Measurements from ENCODE around the gene ABCD3.

GRCh38 chr1:94401206-94401605 lies 17.0 kb upstream of the ABCD3 start:
- TF ChIP-seq CTCF (conservative IDR thresholded peaks at IDR 0.05; ENCODE audit: low read depth, low read length) (no peak), USF2 (IDR thresholded peaks at IDR 0.05; ENCODE audit: low read depth, low read length) (no peak), MAZ (IDR thresholded peaks at IDR 0.05; ENCODE audit: borderline replicate concordance, low read depth, low read length) (no peak)
